Fibroblast of upper back skin (primary cell): Measurements from ENCODE around the gene EREG.

ENCODE experiments used
- DNase-seq: peaks from one replicate; pipeline ENCODE4 v3.0.0-alpha.2; 2013

The EREG gene

DNA sequence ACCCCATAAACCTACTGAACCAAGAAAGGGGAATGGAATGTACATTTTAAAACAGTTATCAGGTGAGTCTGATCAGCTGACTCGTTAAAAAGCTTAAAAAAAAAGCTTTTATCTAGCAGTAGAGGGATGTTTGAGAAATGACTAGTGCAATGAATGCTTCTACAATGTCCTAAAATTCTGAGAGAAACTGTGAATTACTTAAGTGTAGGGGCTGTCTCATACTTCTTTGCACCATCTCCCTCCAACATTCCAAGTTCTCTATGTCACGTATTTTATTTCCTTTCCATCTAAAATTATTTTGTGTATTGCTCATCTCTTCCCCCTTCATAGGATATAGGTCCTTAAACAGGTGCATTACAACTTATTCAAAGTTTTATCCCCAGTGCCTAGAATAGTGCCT, 68.1 kb downstream of the EREG start:
- no peak for DNase-seq

DNA sequence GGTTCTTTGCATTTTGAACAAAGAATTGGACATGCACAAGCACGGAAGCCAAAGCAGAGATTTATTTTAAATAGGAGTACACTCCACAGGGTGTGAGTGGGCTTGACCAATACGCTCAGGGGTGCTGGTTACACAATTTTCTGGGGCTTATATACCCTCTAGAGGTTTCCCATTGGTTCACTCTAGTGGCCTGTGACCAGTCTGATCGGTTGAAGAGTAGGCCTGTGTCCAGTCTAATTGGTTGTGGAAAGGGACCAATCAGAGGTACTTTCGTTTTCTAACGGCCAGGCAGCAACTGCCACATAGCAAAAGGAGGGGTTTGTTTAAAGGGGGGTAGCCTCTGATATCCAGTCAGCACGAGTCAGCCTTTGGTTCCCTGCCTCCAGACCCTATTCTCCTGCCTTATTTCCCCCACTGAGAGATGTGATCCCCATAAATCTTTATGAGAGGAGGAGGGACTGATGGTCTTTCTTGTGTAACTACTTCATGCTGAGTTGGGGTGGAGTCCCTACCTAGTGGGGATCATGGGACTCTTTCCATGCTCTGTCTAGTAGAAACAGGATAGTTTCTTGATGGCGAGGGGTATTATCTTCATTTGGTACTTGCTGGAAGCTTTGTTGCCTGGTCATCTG, 68.7 kb downstream of the EREG start:
- no peak for DNase-seq

DNA sequence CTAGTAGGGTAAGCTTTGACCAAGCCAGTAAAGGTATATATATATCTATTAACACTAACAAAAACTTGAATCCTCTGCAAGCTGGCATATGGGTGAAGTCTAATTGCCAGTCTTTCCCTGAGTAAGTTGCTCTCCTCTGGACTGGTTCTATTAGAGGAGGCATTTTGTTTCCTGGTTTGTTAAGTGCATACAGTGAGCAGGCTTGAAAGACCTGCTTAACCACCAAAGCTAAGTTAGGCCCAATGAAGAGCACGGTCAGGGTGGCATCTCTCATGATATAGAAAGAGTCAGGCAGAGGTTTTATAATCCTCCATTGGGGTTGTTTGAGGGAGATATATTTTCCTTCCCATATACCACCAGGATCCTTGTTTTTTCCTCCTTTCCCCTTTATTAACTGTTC, 70.4 kb downstream of the EREG start:
- no peak for DNase-seq

DNA sequence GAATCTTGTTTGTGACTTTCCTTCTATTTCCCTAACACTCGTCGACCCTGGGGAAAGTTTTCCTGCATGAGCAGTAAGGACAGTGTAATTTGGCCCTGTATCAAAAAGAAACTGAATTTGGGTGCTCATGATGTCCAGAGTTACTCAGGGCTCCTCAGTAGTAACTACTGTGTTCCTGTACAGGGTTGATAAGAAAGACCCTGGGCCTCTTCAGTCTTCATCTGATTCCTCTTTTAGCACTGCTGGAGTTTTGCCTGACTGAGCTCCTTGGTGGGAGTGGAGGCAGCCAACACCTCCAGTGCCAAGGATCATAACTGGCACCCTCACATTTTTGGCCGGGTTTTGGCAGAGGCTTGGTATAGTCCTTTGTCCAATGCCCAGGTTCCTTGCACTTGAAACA, 72.9 kb downstream of the EREG start:
- no peak for DNase-seq
